Endothelial cell of coronary artery (primary cell): Measurements from ENCODE around the gene CAMK2N1. TPM values are rescaled to one million over a fixed set of nuclear protein-coding genes. Genes with fewer than 3 reads are reported as not detected.

ENCODE experiments used
- total RNA-seq: library from RNA; depleted of rRNA; stranded (reverse); fragments of >200 nt; gene quantifications from 2 replicates; pipeline ENCODE4 v1.2.3, GENCODE V29; 2014

The CAMK2N1 gene
- 2.8 and 5.6 TPM in 2 replicates for total RNA-seq

DNA sequence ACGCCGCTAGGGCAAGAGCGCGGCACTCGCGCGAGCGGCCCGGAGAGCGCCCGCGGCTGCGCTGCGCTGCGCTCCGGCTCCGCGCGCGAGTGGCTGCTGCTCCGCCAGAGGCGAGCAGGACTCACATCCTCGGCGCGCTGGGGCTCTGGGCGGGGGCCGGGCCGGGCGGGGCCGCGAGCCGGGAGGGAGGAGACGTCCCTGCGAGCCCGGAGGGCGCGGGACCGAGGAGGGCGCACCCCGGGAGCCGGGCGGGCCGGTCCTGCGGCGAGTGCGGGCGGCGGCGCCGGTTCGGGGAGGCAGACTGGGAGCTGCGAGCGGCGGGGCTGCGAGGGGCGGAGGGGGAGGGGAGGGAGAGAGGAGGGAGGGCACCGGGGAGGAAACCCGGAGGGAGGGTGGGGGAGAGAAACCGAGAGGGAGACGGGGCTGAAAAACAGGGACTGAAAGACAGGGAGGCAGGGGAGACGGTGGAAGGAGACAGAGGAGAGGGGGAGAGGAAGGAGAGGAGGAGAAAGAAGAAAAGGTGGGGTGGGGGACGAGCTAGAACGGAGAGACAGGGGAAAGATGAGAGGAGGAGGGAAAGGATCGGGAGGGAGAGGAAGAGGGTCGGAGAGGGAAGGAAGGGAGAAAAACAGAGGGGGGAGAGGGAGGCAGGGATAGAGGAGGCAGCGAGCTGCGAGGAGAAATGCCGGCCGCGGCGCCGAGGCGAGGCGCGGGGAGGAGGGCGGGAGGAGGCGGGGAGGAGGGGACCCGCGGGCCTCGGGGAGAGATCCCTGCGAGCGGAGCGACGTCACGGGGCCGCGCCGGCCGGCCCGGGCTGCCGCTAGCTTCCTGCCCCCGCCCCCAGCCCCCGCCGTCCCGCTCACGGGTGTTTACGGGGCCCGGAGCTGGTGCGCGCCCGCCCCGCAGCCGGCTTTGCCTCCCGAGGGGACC, at the start of gene CAMK2N1:
CAMK2N1 (minus strand) TSS at position 684 of the 930 bp plus-strand sequence. CDS start 831 bp downstream, outside the sequence.

DNA sequence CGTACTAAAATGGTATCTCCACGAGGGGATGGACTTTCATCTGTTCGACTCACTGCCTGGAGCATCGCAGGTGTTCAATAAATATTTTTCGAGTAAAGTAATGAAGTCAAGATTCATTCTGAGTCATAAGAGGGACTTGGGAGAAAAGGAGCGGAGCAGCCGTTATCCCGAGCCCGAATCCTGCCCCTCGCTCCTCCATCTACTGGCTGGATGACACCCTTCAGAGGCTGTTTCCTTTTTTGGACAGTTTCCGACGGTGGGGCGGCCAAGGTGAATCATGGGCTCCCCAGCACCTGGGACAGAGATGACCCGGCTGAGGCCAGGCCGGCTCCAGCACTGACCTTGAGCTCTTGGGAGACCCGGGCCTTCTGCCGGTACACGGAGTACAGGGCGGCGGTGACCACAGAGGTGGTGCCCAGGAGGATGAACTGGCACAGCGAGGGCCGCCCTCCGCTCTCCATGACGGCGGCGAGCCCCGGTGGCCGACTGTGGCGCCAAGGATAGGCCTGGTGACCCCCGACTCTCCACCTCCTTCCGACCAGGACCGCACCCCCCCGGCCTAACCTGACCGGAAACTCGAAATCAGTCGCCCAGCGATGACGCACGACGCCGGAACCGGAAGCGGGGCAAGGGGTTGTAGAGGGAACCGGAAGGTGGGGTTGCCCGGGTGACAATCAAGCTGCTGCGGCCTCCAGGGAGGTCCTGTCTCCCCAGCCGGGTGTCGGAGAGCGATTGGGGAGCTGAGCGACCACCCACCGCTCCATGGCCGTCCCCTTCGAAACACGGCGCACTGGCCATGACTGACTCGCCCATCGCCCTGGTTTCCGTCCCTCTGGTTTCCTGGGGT, 21.8 kb upstream of the CAMK2N1 start, which contains the start of gene MUL1:
MUL1 (minus strand) TSS at position 588 of the 847 bp plus-strand sequence; CDS start at position 461, 127 bp downstream.

Other genes with a start within 250 kb of the CAMK2N1 start
- gene VWA5B1, start 195.3 kb downstream of the CAMK2N1 start, total RNA-seq, result not detected in 2 replicates
- 20.4 and 23.6 TPM in 2 replicates for gene MUL1, start 21.9 kb upstream of the CAMK2N1 start, total RNA-seq
- 0.09 TPM in 1 of 2 replicates, not detected in the other for gene FAM43B, start 66.4 kb upstream of the CAMK2N1 start, total RNA-seq
- gene CDA, start 102.9 kb upstream of the CAMK2N1 start, total RNA-seq, result 0.66 and 0.90 TPM in 2 replicates
- gene PINK1, start 147.2 kb upstream of the CAMK2N1 start, total RNA-seq, result 53.4 and 64.7 TPM in 2 replicates
- 276 and 290 TPM in 2 replicates for gene DDOST, start 175.2 kb upstream of the CAMK2N1 start, total RNA-seq
- gene KIF17, start 231.8 kb upstream of the CAMK2N1 start, total RNA-seq, result 0.54 and 1.4 TPM in 2 replicates
- gene SH2D5, start 246.5 kb upstream of the CAMK2N1 start, total RNA-seq, result 0.81 and 0.85 TPM in 2 replicates